Activated CD4-positive, alpha-beta T cell treated with anti-CD3 and anti-CD28 coated beads, Interleukin-2, amount 50 U/mL, for 4 hours (primary cell): Measurements from ENCODE around the gene SLC40A1.

Experiments used
- DNase-seq, 2 experiments: peaks; one replicate each; pipeline ENCODE4 v3.0.0-alpha.2; 2020

Gene SLC40A1

DNA sequence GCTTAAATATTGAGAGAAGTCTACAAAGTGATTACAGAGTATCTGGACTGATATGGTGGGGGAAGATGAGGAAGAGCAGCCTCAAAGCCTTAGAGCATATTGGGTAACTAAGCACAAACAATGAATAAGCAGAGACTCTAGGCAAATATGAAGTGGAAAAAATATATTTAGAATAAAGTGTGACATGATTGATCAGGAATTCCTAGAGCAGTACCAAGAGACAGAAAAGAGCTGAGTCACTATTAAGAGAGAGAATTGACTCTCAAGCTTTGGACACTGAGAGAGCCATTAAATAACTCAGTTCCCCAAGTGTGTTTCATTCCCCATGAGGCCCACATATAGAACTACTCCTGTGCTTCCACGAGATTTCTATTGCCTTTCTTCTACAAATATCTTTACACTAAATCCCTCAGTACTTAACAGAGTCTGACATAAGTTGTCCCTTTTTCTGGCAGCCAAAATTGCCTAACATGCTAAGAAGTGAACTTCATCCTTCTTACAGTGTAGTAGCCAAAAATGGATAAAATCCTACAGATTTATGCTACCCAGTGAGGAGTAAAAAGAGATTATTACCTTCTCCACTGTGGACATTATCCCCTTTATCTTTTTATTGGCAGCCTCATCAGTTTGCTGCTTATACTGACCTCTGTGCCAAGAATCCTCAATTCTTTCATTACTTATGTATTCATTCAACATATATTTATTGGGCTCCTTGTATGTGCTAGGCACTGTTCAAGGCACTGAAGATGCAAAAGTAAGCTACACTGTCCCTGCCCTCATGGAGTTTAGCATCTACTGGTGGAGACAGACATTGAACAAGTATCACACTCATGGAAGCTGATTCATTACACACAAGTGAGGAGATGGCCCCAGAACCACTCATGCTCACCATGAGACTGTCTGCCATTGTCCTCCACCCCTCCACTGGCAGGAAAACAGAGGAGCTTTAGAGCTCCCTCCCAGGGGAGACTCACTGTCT, 45.4 kb downstream of the SLC40A1 start:
- DNase-seq: no peak

DNA sequence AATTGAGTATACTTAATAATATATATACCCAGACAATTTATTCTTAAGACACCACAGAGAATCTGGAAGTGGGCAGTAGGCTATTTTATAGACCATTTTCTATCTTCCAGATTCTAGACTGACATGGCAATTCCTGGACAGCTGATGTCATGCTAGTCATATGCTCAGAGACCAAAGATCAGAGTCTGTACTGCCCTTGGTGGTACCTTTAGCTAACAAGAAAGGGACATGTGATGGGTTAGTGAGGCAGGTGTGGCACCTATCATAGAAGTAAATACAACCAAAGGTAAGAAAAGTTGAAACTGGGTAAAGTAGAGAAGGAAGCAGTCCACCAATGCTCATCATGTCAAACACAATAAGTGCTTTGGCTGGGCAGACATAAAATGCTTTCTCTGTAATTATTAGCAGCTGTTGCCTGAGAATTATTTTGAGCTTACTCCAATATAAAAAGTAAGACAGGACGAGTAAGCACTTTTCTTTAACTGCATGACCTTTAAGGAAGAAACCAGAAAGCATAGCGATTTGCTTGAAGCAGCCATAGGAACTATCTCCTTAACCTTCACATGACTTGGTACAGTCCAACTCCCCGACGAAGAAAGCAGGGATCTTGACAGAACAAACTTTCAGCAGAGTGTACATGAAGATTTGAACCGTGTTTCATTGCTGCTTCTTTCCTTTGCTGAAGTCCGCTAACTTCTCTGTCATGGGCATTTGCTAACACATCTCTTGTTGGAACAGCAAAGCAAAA, 47.1 kb downstream of the SLC40A1 start:
- DNase-seq: no peak

DNA sequence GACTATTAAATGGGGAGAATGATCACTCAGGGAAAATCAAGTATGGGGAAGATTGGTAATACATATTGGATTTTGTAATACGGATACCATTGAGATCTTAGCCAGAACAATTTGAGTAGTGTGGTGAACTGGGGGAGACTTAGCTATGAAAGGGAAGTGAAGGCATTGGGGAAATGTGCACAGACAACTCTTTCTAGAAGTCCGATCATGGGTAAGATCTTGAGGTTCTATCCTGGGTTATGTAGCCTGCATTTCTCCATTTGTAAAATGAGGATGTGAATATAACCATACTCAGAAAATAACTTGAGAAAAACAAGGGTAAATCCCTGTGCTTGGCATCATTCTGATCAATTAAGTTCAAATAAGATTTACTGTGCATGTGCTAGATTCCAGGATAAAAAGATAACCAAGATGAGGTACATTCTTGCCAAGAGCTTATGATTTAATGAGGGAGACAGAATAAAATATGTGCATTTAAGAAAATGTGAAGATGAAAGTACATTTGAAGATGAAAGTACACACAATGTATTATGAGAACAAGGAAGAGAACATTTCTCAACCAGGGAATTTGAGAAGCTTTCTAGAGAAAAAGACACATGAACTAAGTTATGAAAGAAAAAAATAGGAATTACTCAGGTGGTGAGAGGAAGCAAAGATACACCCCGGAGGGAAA, 49.5 kb downstream of the SLC40A1 start:
- DNase-seq: no peak

- DNase-seq: no peak
Measured at GRCh38 chr2:189528617-189529016, 52.0 kb downstream of the SLC40A1 start.

GRCh38 chr2:189527812-189528592, 52.6 kb downstream of the SLC40A1 start:
- DNase-seq: no peak

GRCh38 chr2:189527041-189527750, 53.4 kb downstream of the SLC40A1 start:
- no peak for DNase-seq

- no peak for DNase-seq
Measured at GRCh38 chr2:189526241-189526640, 54.3 kb downstream of the SLC40A1 start.

DNA sequence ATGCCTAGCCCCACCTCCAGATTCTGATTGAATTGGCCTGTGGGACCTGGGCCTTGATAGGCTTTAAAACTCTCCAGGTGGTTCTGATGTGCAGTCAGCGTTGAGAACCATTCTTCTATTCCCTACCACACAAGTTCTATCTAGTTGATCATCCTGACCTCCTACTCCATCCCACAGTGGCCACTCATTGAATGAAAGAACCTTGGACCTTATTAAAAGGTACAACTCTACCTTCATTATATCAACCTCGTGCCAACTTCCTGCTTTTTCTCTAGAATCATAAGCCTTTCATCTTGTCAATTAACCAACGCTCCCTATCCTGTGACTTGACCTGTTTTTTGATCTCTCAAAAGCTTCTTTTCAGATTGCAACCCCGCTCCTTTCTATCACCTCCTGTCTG, 55.8 kb downstream of the SLC40A1 start:
- DNase-seq: no peak

DNA sequence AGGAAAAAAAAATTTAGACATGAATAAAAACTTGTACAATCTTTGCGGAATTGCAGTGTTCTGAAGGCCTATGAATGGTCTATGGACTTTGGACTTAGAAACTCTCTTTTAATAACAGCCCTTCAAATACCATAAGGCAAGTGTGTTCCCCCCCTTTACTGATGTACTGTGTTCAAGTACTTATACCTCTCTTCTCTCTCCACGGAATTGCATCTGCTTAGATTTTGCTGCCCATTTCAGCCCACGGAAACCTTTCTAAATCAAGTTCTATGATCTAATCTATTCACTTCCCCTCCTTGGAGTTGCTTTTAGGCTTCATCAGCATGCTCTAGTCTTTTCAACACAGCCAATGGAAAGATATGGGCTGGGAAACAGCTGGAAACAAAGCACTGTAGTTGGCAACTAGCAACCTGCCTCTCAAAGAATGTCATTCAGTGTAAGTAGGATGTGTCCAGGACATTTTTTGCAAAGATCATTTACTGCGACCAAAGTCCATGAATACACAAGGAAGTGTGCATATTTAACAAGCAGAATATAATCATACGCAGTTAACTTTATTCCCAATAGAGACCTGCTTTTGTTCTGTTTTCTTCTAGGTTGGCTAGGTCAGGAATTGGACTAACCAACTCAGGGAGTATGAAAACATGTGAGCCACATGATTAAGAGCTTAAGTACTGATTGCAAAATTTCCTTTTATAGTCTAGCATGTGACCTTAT, 58.0 kb downstream of the SLC40A1 start:
- DNase-seq: no peak

DNA sequence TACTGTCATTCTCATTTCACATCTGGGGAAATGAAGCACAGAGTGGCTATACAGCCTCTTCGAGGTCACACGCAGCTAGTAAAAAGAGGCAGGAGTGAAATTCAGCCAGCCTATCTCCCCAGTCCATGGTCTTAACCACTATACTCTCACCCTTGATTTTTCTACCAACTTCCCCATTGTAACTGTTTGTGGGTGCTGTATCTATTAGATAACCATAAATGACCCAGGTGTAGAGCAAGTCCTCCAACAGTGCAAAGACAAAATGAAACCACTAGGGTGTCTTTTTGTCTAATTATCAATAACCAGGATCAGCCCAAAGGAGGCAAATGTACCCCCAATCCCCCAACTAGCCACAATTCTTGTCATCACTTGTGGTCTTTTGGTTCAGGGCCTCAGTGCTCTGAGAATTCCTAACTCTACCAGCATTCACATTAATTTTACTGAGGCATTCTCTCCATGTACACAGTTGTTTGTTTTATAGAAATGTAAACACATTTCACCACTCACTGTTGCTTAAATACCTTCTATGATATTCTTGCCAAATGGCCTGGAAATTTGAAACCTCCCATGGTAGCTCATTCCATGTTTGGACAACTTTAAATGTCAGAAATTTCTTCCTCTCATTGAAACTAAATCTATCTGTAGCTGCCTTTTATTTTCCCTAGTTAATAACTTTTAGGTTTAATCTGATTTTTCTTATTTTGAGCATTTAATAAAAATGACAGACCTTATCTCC, 58.7 kb downstream of the SLC40A1 start:
- DNase-seq: no peak

GRCh38 chr2:189519631-189520387, 60.8 kb downstream of the SLC40A1 start:
- no peak for DNase-seq

- no peak for DNase-seq
Measured at GRCh38 chr2:189517847-189518535, 62.6 kb downstream of the SLC40A1 start.

DNA sequence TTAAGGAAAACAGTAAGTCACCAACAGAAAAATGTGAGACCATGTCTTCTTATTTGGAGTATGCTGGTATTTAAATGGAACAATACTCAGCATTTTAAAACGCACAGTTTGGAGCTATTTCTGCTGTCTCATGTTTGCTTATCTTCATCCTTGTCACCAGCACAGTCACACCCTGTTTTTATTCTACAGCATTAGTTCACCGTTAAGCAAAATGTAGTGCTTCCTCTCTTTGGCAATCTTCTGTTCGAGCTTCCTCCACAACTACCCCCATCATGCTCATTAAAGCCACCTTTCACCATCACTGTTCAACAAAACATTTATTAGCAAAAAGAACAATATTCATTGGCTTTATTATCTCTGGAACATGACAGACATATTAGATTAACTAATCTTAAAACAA, 64.0 kb downstream of the SLC40A1 start:
- no peak for DNase-seq

GRCh38 chr2:189515264-189515663, 65.3 kb downstream of the SLC40A1 start:
- no peak for DNase-seq

- DNase-seq: no peak
Measured at GRCh38 chr2:189514104-189514503, 66.5 kb downstream of the SLC40A1 start.

GRCh38 chr2:189512879-189513278, 67.7 kb downstream of the SLC40A1 start:
- DNase-seq: no peak

DNA sequence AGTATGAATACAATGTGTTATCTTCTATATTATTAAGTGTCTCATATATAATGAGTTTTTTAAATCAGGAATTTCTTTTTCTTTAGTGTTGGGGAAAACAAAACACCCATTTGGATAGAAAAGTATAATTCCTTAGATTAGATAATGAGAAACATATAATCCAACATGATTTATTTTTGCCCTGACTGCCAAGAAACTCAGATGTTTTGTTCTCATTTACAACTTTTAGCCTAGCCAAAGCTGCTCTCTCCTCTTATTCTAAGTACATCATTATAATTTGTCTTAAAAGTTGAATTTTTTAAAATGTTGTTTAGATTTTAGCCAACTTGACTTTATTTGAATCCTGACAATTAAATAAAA, 68.6 kb downstream of the SLC40A1 start:
- DNase-seq: no peak

DNA sequence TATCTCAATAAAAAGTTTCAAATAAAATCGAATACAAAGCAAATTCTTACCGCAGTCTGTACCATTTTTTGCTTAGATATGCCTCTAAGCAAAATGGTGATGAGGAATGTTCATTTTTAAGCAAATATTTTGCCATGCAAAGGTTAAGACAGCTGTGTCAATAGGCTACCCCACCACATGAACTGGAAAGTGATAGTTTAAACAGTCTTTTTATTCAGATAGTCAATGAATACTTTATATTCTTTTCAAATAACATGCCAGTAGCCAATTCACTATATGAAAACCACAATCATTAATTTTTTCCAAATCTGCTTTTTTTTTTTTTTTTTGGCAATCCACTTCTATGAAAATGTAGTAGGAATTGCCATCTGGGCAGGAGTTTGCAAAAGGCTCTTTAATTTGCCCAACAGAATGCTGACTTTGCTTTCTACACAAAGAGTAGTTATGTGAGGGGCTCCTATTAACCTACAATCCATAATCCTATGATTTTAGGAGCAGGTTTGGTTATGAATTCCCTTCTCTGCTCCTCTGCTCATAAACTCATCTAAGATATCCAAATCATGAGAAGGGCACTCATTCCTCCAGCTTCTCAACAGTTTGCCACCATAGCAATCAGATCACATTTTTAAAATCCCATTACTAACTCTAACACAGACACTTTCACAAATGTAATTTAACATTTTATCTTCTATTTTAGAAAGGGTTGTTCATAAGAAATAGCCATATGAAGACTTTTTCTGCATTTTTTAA, 69.2 kb downstream of the SLC40A1 start:
- DNase-seq: no peak
